Neural cell (in vitro differentiated cells): ENCODE data around the gene NUP107. TPM values are rescaled to one million over a fixed set of nuclear protein-coding genes. Genes with fewer than 3 reads are reported as not detected.

Experiments used
- H2AFZ ChIP-seq: fragments of 200-600, 300-800 bp; sonication (generic), shearing (Covaris generic); 2 replicates; pipeline ENCODE4 v1.6.0; 2014; ENCODE audit warnings: low read depth, mild to moderate bottlenecking, antibody characterized with exemption, low read length, moderate library complexity
- H3F3A ChIP-seq: fragments of 200-600 bp; shearing (Covaris generic); 2 replicates; pipeline ENCODE4 v1.6.1; 2016; ENCODE audit warnings: mild to moderate bottlenecking, moderate library complexity, mixed read lengths, antibody characterized with exemption, low read length; ENCODE audit not compliant: insufficient read depth, poor library complexity, severe bottlenecking
- H3K27ac ChIP-seq: fragments of 200-600, 300-800 bp; sonication (generic), shearing (Covaris generic); 2 replicates; pipeline ENCODE4 v1.5.1; 2014; ENCODE audit warnings: mild to moderate bottlenecking, low read length, moderate library complexity
- H3K27me3 ChIP-seq: fragments of 300-800, 200-600 bp; sonication (generic), shearing (Covaris generic); 2 replicates; pipeline ENCODE4 v1.6.0; 2014; ENCODE audit warnings: mild to moderate bottlenecking, low read depth, low read length, moderate library complexity; ENCODE audit not compliant: insufficient read depth
- H3K36me3 ChIP-seq: fragments of 300-800, 200-600 bp; sonication (generic), shearing (Covaris generic); 2 replicates; pipeline ENCODE4 v1.5.1; 2014; ENCODE audit warnings: mild to moderate bottlenecking, antibody characterized with exemption, low read length, moderate library complexity; ENCODE audit not compliant: insufficient read depth
- H3K4me2 ChIP-seq: fragments of 300-800, 200-600 bp; sonication (generic), shearing (Covaris generic); 2 replicates; pipeline ENCODE4 v1.6.0; 2014; ENCODE audit warnings: mild to moderate bottlenecking, low read length
- H3K4me3 ChIP-seq: fragments of 300-800, 200-600 bp; sonication (generic), shearing (Covaris generic); 2 replicates; pipeline ENCODE4 v1.5.1; 2014; ENCODE audit warnings: mild to moderate bottlenecking, low read length, moderate library complexity
- H3K79me2 ChIP-seq: fragments of 200-600 bp; shearing (Covaris generic); replicated peaks from 2 replicates; pipeline ENCODE4 v1.6.0; 2014; ENCODE audit warnings: mild to moderate bottlenecking, low read length, moderate library complexity; ENCODE audit not compliant: insufficient read depth
- H3K9ac ChIP-seq: fragments of 300-800, 200-600 bp; sonication (generic), shearing (Covaris generic); 2 replicates; pipeline ENCODE4 v1.6.1; 2016; ENCODE audit warnings: mild to moderate bottlenecking, low read length, mixed read lengths
- H3K9me2 ChIP-seq: fragments of 200-600 bp; shearing (Covaris generic); 2 replicates; pipeline ENCODE4 v1.6.1; 2016; ENCODE audit warnings: mild to moderate bottlenecking, low read length, mixed read lengths; ENCODE audit not compliant: insufficient read depth
- H3K9me3 ChIP-seq: fragments of 200-600, 300-800 bp; sonication (generic), shearing (Covaris generic); 2 replicates; pipeline ENCODE4 v1.6.1; 2016; ENCODE audit warnings: mild to moderate bottlenecking, mixed run types, low read length, moderate library complexity, mixed read lengths
- H4K20me1 ChIP-seq: fragments of 200-600 bp; shearing (Covaris generic); 2 replicates; pipeline ENCODE4 v1.6.1; 2016; ENCODE audit warnings: mild to moderate bottlenecking, mixed run types; ENCODE audit not compliant: insufficient read depth
- CTCF ChIP-seq: fragments of 450-650 bp; IDR thresholded peaks from 2 replicates; pipeline ENCODE4 v1.5.1; 2014; ENCODE audit warnings: antibody characterized with exemption, mild to moderate bottlenecking, moderate library complexity; ENCODE audit not compliant: poor library complexity, severe bottlenecking
- EP300 ChIP-seq: fragments of 450-650 bp; conservative IDR thresholded peaks from 2 replicates; pipeline ENCODE4 v1.6.1; 2014; ENCODE audit warnings: antibody characterized with exemption, mild to moderate bottlenecking, moderate library complexity; ENCODE audit not compliant: poor library complexity, severe bottlenecking
- EZH2 ChIP-seq: fragments of 200-600, 300-800 bp; shearing (Covaris generic), sonication (generic); IDR thresholded peaks from 2 replicates; pipeline ENCODE4 v1.6.1; 2014; ENCODE audit warnings: antibody characterized with exemption, low read length, borderline replicate concordance, mild to moderate bottlenecking; ENCODE audit not compliant: insufficient read depth, poor library complexity, severe bottlenecking
- MXI1 ChIP-seq: fragments of 450-650 bp; conservative IDR thresholded peaks from 2 replicates; pipeline ENCODE4 v1.6.1; 2014; ENCODE audit warnings: antibody characterized with exemption, mild to moderate bottlenecking; ENCODE audit not compliant: poor library complexity, severe bottlenecking
- POLR2AphosphoS5 ChIP-seq: IDR thresholded peaks from 2 replicates; pipeline ENCODE4 v1.6.1; 2012
- RAD21 ChIP-seq: fragments of 450-650 bp; conservative IDR thresholded peaks from 2 replicates; pipeline ENCODE4 v1.6.1; 2014; ENCODE audit warnings: antibody characterized with exemption, mild to moderate bottlenecking, moderate library complexity
- SMC3 ChIP-seq: fragments of 450-650 bp; conservative IDR thresholded peaks from 2 replicates; pipeline ENCODE4 v1.6.1; 2014; ENCODE audit warnings: antibody characterized with exemption, mild to moderate bottlenecking, moderate library complexity; ENCODE audit not compliant: poor library complexity
- TAF1 ChIP-seq: IDR thresholded peaks from 2 replicates; pipeline ENCODE4 v1.6.1; 2012; ENCODE audit warnings: low read depth
- polyA plus RNA-seq: library from polyadenylated mRNA; depleted of rRNA; stranded (reverse); fragments of >200 nt; gene quantifications from 2 replicates; pipeline ENCODE4 v1.2.3, GENCODE V29; 2014
- TF ChIP-seq, protein P1 (sequence below): IDR thresholded peaks from 2 replicates; pipeline ENCODE4 v1.6.1; 2012; ENCODE audit warnings: borderline replicate concordance

Gene NUP107
- polyA plus RNA-seq, 1 donor from 2014 or later, result 64.1 TPM

GRCh38 chr12:68760806-68761441, 74.1 kb downstream of the NUP107 start:
- Histone ChIP-seq H2AFZ (no peak overlapping the region), H3K27ac (no peak overlapping the region), H3K9me2 (no peaks in the 10 kb centered on the region), H3F3A (no peaks in the 10 kb centered on the region), H4K20me1 (no peaks in the 10 kb centered on the region), H3K36me3 (peaks cover 7% of the 10 kb centered on the region), H3K79me2 (no peaks in the 10 kb centered on the region), H3K9me3 (no peaks in the 10 kb centered on the region), H3K27me3 (no peaks in the 10 kb centered on the region), H3K9ac (no peak overlapping the region), H3K4me3 (no peak overlapping the region), H3K4me2 (no peak overlapping the region)
- TF ChIP-seq EZH2, result no peak
- TF ChIP-seq RAD21, result no peak
- no peak for TF ChIP-seq CTCF
- no peak for TF ChIP-seq POLR2AphosphoS5
- no peak for TF ChIP-seq MXI1
- TF ChIP-seq, protein P1, sequence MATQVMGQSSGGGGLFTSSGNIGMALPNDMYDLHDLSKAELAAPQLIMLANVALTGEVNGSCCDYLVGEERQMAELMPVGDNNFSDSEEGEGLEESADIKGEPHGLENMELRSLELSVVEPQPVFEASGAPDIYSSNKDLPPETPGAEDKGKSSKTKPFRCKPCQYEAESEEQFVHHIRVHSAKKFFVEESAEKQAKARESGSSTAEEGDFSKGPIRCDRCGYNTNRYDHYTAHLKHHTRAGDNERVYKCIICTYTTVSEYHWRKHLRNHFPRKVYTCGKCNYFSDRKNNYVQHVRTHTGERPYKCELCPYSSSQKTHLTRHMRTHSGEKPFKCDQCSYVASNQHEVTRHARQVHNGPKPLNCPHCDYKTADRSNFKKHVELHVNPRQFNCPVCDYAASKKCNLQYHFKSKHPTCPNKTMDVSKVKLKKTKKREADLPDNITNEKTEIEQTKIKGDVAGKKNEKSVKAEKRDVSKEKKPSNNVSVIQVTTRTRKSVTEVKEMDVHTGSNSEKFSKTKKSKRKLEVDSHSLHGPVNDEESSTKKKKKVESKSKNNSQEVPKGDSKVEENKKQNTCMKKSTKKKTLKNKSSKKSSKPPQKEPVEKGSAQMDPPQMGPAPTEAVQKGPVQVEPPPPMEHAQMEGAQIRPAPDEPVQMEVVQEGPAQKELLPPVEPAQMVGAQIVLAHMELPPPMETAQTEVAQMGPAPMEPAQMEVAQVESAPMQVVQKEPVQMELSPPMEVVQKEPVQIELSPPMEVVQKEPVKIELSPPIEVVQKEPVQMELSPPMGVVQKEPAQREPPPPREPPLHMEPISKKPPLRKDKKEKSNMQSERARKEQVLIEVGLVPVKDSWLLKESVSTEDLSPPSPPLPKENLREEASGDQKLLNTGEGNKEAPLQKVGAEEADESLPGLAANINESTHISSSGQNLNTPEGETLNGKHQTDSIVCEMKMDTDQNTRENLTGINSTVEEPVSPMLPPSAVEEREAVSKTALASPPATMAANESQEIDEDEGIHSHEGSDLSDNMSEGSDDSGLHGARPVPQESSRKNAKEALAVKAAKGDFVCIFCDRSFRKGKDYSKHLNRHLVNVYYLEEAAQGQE, result no peak
- no peak for TF ChIP-seq SMC3
- no peak for TF ChIP-seq EP300
- TF ChIP-seq TAF1, result no peak

DNA sequence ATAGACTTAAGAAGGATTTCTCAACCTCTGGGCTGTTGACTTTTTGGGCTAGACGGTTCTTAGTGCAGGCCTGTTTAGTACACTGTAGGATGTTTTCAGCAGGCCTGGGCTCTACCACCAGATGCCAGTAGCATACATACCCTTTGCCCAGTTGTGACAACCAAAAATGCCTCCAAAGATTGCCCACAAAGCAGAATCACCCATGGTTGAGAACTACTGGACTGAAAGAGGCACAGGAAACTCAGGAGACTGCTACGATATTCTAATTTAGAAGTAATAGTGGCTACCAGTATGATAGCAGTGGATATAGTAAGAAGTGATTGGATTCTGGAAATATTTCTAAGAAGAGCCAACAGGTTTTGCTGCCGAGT, 74.6 kb downstream of the NUP107 start:
- Histone ChIP-seq H3K36me3 (peaks cover 7% of the 10 kb centered on the region), H3K4me2 (no peak overlapping the region), H4K20me1 (no peaks in the 10 kb centered on the region), H3F3A (no peaks in the 10 kb centered on the region), H3K9ac (no peak overlapping the region), H3K9me3 (no peaks in the 10 kb centered on the region), H3K9me2 (no peaks in the 10 kb centered on the region), H3K4me3 (no peak overlapping the region), H3K79me2 (no peaks in the 10 kb centered on the region), H3K27ac (no peak overlapping the region), H2AFZ (no peak overlapping the region), H3K27me3 (no peaks in the 10 kb centered on the region)
- TF ChIP-seq, protein P1, result no peak
- no peak for TF ChIP-seq EZH2
- TF ChIP-seq CTCF, result no peak
